ENCODE results near the gene ITPK1. TPM values are rescaled to one million over a fixed set of nuclear protein-coding genes. Genes with fewer than 3 reads are reported as not detected.
A peak's percentile ranks its signal among the peaks of the same experiment; 100 is the strongest.

The ITPK1 gene
- total RNA-seq, 1 donor from 2014 or later = 59.8 TPM

GRCh38 chr14:93078870-93079269 is 36.9 kb downstream of the ITPK1 start:
- TF ChIP-seq CTCF (conservative IDR thresholded peaks at IDR 0.05) = no peak
- Mint-ChIP-seq H3K27me3 (ENCODE audit: low read depth) (no peaks in the 10 kb centered on the region), H3K27ac (ENCODE audit: unreplicated experiment) (no peak overlapping the region), H3K4me3 (no peak overlapping the region), H3K36me3 (ENCODE audit: low read depth) (no peaks in the 10 kb centered on the region), H3K4me1 (peaks cover 38% of the 10 kb centered on the region), H3K9me3 (no peaks in the 10 kb centered on the region)
- no peak for DNase-seq (ENCODE audit: low read depth, low spot score)

GRCh38 chr14:93076755-93077154 is 39.0 kb downstream of the ITPK1 start:
- DNase-seq (ENCODE audit: low read depth, low spot score) = no peak
- Mint-ChIP-seq H3K4me1 (peaks cover 35% of the 10 kb centered on the region), H3K4me3 (no peak overlapping the region), H3K9me3 (no peaks in the 10 kb centered on the region), H3K27me3 (ENCODE audit: low read depth) (no peaks in the 10 kb centered on the region), H3K27ac (ENCODE audit: unreplicated experiment) (peak overlapping the region; percentile 88), H3K36me3 (ENCODE audit: low read depth) (no peaks in the 10 kb centered on the region)
- TF ChIP-seq CTCF (conservative IDR thresholded peaks at IDR 0.05) = no peak

- Mint-ChIP-seq H3K4me1 (peaks cover 31% of the 10 kb centered on the region), H3K36me3 (ENCODE audit: low read depth) (no peaks in the 10 kb centered on the region), H3K9me3 (no peaks in the 10 kb centered on the region), H3K27me3 (ENCODE audit: low read depth) (no peaks in the 10 kb centered on the region), H3K27ac (ENCODE audit: unreplicated experiment) (no peak overlapping the region), H3K4me3 (no peak overlapping the region)
- DNase-seq (ENCODE audit: low read depth, low spot score) = no peak
- no peak for TF ChIP-seq CTCF (conservative IDR thresholded peaks at IDR 0.05)
Measured at GRCh38 chr14:93075891-93076290, 39.8 kb downstream of the ITPK1 start.

GRCh38 chr14:93073910-93074769 is 41.6 kb downstream of the ITPK1 start:
- H3K27me3 Mint-ChIP-seq (ENCODE audit: low read depth) = no peaks in the 10 kb centered on the region
- H3K4me3 Mint-ChIP-seq = peak overlapping the region; percentile 22
- H3K27ac Mint-ChIP-seq (ENCODE audit: unreplicated experiment) = peak overlapping the region; percentile 62
- DNase-seq (ENCODE audit: low read depth, low spot score) = no peak
- H3K9me3 Mint-ChIP-seq = no peaks in the 10 kb centered on the region
- no peaks in the 10 kb centered on the region for H3K36me3 Mint-ChIP-seq (ENCODE audit: low read depth)
- TF ChIP-seq CTCF (conservative IDR thresholded peaks at IDR 0.05) = no peak
- H3K4me1 Mint-ChIP-seq = peaks cover 31% of the 10 kb centered on the region

- no peak for TF ChIP-seq CTCF (conservative IDR thresholded peaks at IDR 0.05)
- no peak for DNase-seq (ENCODE audit: low read depth, low spot score)
- no peaks in the 10 kb centered on the region for H3K27me3 Mint-ChIP-seq (ENCODE audit: low read depth)
- H3K4me3 Mint-ChIP-seq = no peak overlapping the region
- H3K4me1 Mint-ChIP-seq = peaks cover 27% of the 10 kb centered on the region
- no peaks in the 10 kb centered on the region for H3K9me3 Mint-ChIP-seq
- no peaks in the 10 kb centered on the region for H3K36me3 Mint-ChIP-seq (ENCODE audit: low read depth)
- peak overlapping the region; percentile 57 for H3K27ac Mint-ChIP-seq (ENCODE audit: unreplicated experiment)
Measured at GRCh38 chr14:93073358-93073707, 42.4 kb downstream of the ITPK1 start.

Data from neural crest cell (in vitro differentiated cells).